ENCODE data around the gene SDCCAG8. TPM values are rescaled to one million over a fixed set of nuclear protein-coding genes. Genes with fewer than 3 reads are reported as not detected.

The SDCCAG8 gene
- total and polyA plus RNA-seq, 4 donors, result 25.4 to 96.7 (median 48.2) TPM

GRCh38 chr1:243250102-243250501 lies 5.7 kb upstream of the SDCCAG8 start:
- ATAC-seq (ENCODE audit: insufficient read depth, low FRiP score) (no peak), DNase-seq (no peak)
- Histone ChIP-seq H3K9me3 (ENCODE audit: control insufficient read depth in 4 of 4, insufficient read depth in 3 of 4, low read length in 3 of 4) (no peaks in the 10 kb centered on the region), H3K27me3 (ENCODE audit: control insufficient read depth in 3 of 3, insufficient read depth in 3 of 3, low read length in 2 of 3) (no peaks in the 10 kb centered on the region), H3K4me3 (no peak overlapping the region), H3K4me1 (ENCODE audit: control insufficient read depth in 5 of 5, insufficient read depth in 5 of 5, low read length in 5 of 5) (peaks cover 2 to 32% (median 10%) of the 10 kb centered on the region in 5 donors), H3K9ac (ENCODE audit: insufficient read depth in 1 of 2, low read length in 2 of 2) (no peak overlapping the region), H3K27ac (ENCODE audit: low read depth in 1 of 2, low read length in 1 of 2) (no peak overlapping the region), H3K36me3 (ENCODE audit: control insufficient read depth in 4 of 4, insufficient read depth in 4 of 4, low read length in 4 of 4) (no peaks in the 10 kb centered on the region)
- 80% methylated on average over 3 of the region's 3 CpGs for WGBS, 2 donors
- no peak for TF ChIP-seq CTCF (IDR thresholded peaks at IDR 0.05; ENCODE audit: control extremely low read depth, extremely low read depth)

GRCh38 chr1:243251539-243251938 lies 4.3 kb upstream of the SDCCAG8 start:
- 76 to 83% methylated on average over 1 of the region's 1 CpG for WGBS, 2 donors
- DNase-seq (no peak), ATAC-seq (ENCODE audit: insufficient read depth, low FRiP score) (no peak)
- Histone ChIP-seq H3K36me3 (ENCODE audit: control insufficient read depth in 4 of 4, insufficient read depth in 4 of 4, low read length in 4 of 4) (no peaks in the 10 kb centered on the region), H3K9me3 (ENCODE audit: control insufficient read depth in 4 of 4, insufficient read depth in 3 of 4, low read length in 3 of 4) (no peaks in the 10 kb centered on the region), H3K4me1 (ENCODE audit: control insufficient read depth in 5 of 5, insufficient read depth in 5 of 5, low read length in 5 of 5) (peaks cover 2 to 36% (median 10%) of the 10 kb centered on the region in 5 donors), H3K4me3 (no peak overlapping the region), H3K27me3 (ENCODE audit: control insufficient read depth in 3 of 3, insufficient read depth in 3 of 3, low read length in 2 of 3) (no peaks in the 10 kb centered on the region), H3K27ac (ENCODE audit: low read depth in 1 of 2, low read length in 1 of 2) (no peak overlapping the region), H3K9ac (ENCODE audit: insufficient read depth in 1 of 2, low read length in 2 of 2) (no peak overlapping the region)
- TF ChIP-seq CTCF (IDR thresholded peaks at IDR 0.05; ENCODE audit: control extremely low read depth, extremely low read depth), result no peak

GRCh38 chr1:243253211-243253925 lies 2.5 kb upstream of the SDCCAG8 start:
- ATAC-seq (ENCODE audit: insufficient read depth, low FRiP score), result no peak
- no peaks in the 10 kb centered on the region for H3K9me3 ChIP-seq (ENCODE audit: control insufficient read depth in 4 of 4, insufficient read depth in 3 of 4, low read length in 3 of 4)
- no peak overlapping the region for H3K4me3 ChIP-seq
- no peaks in the 10 kb centered on the region for H3K27me3 ChIP-seq (ENCODE audit: control insufficient read depth in 3 of 3, insufficient read depth in 3 of 3, low read length in 2 of 3)
- peak overlapping the region; percentile 54 to 82 for H3K27ac ChIP-seq (ENCODE audit: low read depth in 1 of 2, low read length in 1 of 2)
- no peak for TF ChIP-seq CTCF (IDR thresholded peaks at IDR 0.05; ENCODE audit: control extremely low read depth, extremely low read depth)
- H3K9ac ChIP-seq (ENCODE audit: insufficient read depth in 1 of 2, low read length in 2 of 2), result peak overlapping the region; percentile 30 to 88
- WGBS, 2 donors, result 5 to 12% methylated on average over 8 of the region's 8 CpGs
- peaks cover 0 to 41% (median 12%) of the 10 kb centered on the region in 5 donors for H3K4me1 ChIP-seq (ENCODE audit: control insufficient read depth in 5 of 5, insufficient read depth in 5 of 5, low read length in 5 of 5)
- H3K36me3 ChIP-seq (ENCODE audit: control insufficient read depth in 4 of 4, insufficient read depth in 4 of 4, low read length in 4 of 4), result no peaks in the 10 kb centered on the region
- DNase-seq, result no peak

- Histone ChIP-seq H3K9ac (ENCODE audit: insufficient read depth in 1 of 2, low read length in 2 of 2) (peak overlapping the region; percentile 39 to 88), H3K4me3 (peak overlapping the region; percentile 36), H3K9me3 (ENCODE audit: control insufficient read depth in 4 of 4, insufficient read depth in 3 of 4, low read length in 3 of 4) (no peaks in the 10 kb centered on the region), H3K27ac (ENCODE audit: low read depth in 1 of 2, low read length in 1 of 2) (peak overlapping the region; percentile 89 to 91), H3K4me1 (ENCODE audit: control insufficient read depth in 5 of 5, insufficient read depth in 5 of 5, low read length in 5 of 5) (peaks cover 0 to 41% (median 7%) of the 10 kb centered on the region in 5 donors), H3K27me3 (ENCODE audit: control insufficient read depth in 3 of 3, insufficient read depth in 3 of 3, low read length in 2 of 3) (no peaks in the 10 kb centered on the region), H3K36me3 (ENCODE audit: control insufficient read depth in 4 of 4, insufficient read depth in 4 of 4, low read length in 4 of 4) (no peaks in the 10 kb centered on the region)
- no peak for TF ChIP-seq CTCF (IDR thresholded peaks at IDR 0.05; ENCODE audit: control extremely low read depth, extremely low read depth)
- 1 to 4% methylated on average over 4 of the region's 4 CpGs for WGBS, 2 donors
- no peak for ATAC-seq (ENCODE audit: insufficient read depth, low FRiP score)
- DNase-seq, result no peak
Observed at GRCh38 chr1:243253926-243254232, 2.0 kb upstream of the SDCCAG8 start.
